Lung microvascular endothelial cell (primary cell): Measurements from ENCODE around the gene NCKAP5. TPM values are rescaled to one million over a fixed set of nuclear protein-coding genes. Genes with fewer than 3 reads are reported as not detected.

Experiments used
- DNase-seq, 2 donors: peaks; one replicate each; pipeline versions ENCODE4 v3.0.0 to v3.0.0-alpha.2; 2010; ENCODE audit warnings: low read depth in 2 of 2
- total RNA-seq: library from RNA; depleted of rRNA; stranded (reverse); fragments of >200 nt; gene quantifications from 2 replicates; pipeline ENCODE4 v1.2.1, GENCODE V29; 2014

Gene NCKAP5
- total RNA-seq, 1 donor from 2014 or later: under 0.01 TPM

GRCh38 chr2:133341575-133341974 is 226.7 kb downstream of the NCKAP5 start:
- no peak for DNase-seq

- no peak for DNase-seq
Observed at GRCh38 chr2:133338224-133338623, 230.0 kb downstream of the NCKAP5 start.

- DNase-seq: no peak
Observed at GRCh38 chr2:133334923-133335322, 233.3 kb downstream of the NCKAP5 start.

- DNase-seq: peak in 1 of 2 donors; percentile 12
Observed at GRCh38 chr2:133333181-133333580, 235.1 kb downstream of the NCKAP5 start.

- DNase-seq: no peak
Observed at GRCh38 chr2:133331436-133331835, 236.8 kb downstream of the NCKAP5 start.

GRCh38 chr2:133326652-133327397 is 241.4 kb downstream of the NCKAP5 start:
- peak in 1 of 2 donors; percentile 45 for DNase-seq

GRCh38 chr2:133324150-133324561 is 244.1 kb downstream of the NCKAP5 start:
- DNase-seq: peak in 1 of 2 donors; percentile 33

GRCh38 chr2:133322909-133323308 is 245.4 kb downstream of the NCKAP5 start:
- DNase-seq: no peak

GRCh38 chr2:133317178-133317577 is 251.1 kb downstream of the NCKAP5 start:
- no peak for DNase-seq

GRCh38 chr2:133316557-133316956 is 251.7 kb downstream of the NCKAP5 start:
- no peak for DNase-seq

- DNase-seq: no peak
Observed at GRCh38 chr2:133315280-133315679, 253.0 kb downstream of the NCKAP5 start.

- no peak for DNase-seq
Observed at GRCh38 chr2:133314795-133315194, 253.5 kb downstream of the NCKAP5 start.

- no peak for DNase-seq
Observed at GRCh38 chr2:133312038-133312729, 256.1 kb downstream of the NCKAP5 start.

- DNase-seq: no peak
Observed at GRCh38 chr2:133306236-133306635, 262.0 kb downstream of the NCKAP5 start.

- DNase-seq: no peak
Observed at GRCh38 chr2:133304344-133304743, 263.9 kb downstream of the NCKAP5 start.

GRCh38 chr2:133303150-133303549 is 265.1 kb downstream of the NCKAP5 start:
- DNase-seq: peak in 1 of 2 donors; percentile 6

GRCh38 chr2:133296401-133296800 is 271.9 kb downstream of the NCKAP5 start:
- DNase-seq: no peak

GRCh38 chr2:133293544-133294353 is 274.5 kb downstream of the NCKAP5 start:
- peak; percentile 49 to 63 for DNase-seq

GRCh38 chr2:133292259-133292658 is 276.0 kb downstream of the NCKAP5 start:
- no peak for DNase-seq

- DNase-seq: peak in 1 of 2 donors; percentile 10
Observed at GRCh38 chr2:133287709-133288108, 280.6 kb downstream of the NCKAP5 start.

GRCh38 chr2:133286326-133286922 is 281.8 kb downstream of the NCKAP5 start:
- no peak for DNase-seq

- no peak for DNase-seq
Observed at GRCh38 chr2:133273031-133273430, 295.2 kb downstream of the NCKAP5 start.
